NCI-H2196 treated with DMSO at 0.1 percent for 48 hours (cell line): ENCODE data around the gene GGA1.
"Not testable (repeated sequence)": the region's sequence is repeated elsewhere in the genome, so short reads cannot be mapped to it uniquely, and the experiment has no call there.

ENCODE experiments used
- DNase-seq: peaks from one replicate; lab custom pipeline; 2025; ENCODE audit not compliant: unreplicated experiment; lab: John Stamatoyannopoulos, UW

Gene GGA1

GRCh38 chr22:37609240-37610152 lies 862 bp downstream of the GGA1 start:
- DNase-seq: no peak

- DNase-seq: not testable (repeated sequence)
Observed at GRCh38 chr22:37610153-37610475, 1.5 kb downstream of the GGA1 start.

- no peak for DNase-seq
Observed at GRCh38 chr22:37610480-37611129, 2.0 kb downstream of the GGA1 start.

- DNase-seq: no peak
Observed at GRCh38 chr22:37611207-37611606, 2.6 kb downstream of the GGA1 start.

- DNase-seq: no peak
Observed at GRCh38 chr22:37616201-37617083, 7.8 kb downstream of the GGA1 start.

- DNase-seq: no peak
Observed at GRCh38 chr22:37617431-37617830, 8.8 kb downstream of the GGA1 start.

GRCh38 chr22:37618072-37618656 lies 9.5 kb downstream of the GGA1 start:
- DNase-seq: no peak

GRCh38 chr22:37618674-37619073 lies 10.0 kb downstream of the GGA1 start:
- no peak for DNase-seq

GRCh38 chr22:37619991-37620390 lies 11.4 kb downstream of the GGA1 start:
- no peak for DNase-seq

- DNase-seq: no peak
Observed at GRCh38 chr22:37621352-37621860, 12.8 kb downstream of the GGA1 start.

GRCh38 chr22:37623075-37624016 lies 14.7 kb downstream of the GGA1 start:
- no peak for DNase-seq

- no peak for DNase-seq
Observed at GRCh38 chr22:37624017-37624365, 15.4 kb downstream of the GGA1 start.

GRCh38 chr22:37624876-37625275 lies 16.2 kb downstream of the GGA1 start:
- DNase-seq: no peak

- DNase-seq: no peak
Observed at GRCh38 chr22:37625737-37626136, 17.1 kb downstream of the GGA1 start.

GRCh38 chr22:37626144-37626543 lies 17.5 kb downstream of the GGA1 start:
- DNase-seq: no peak

GRCh38 chr22:37626556-37627075 lies 18.0 kb downstream of the GGA1 start:
- no peak for DNase-seq

- DNase-seq: no peak
Observed at GRCh38 chr22:37627121-37627520, 18.5 kb downstream of the GGA1 start.

GRCh38 chr22:37627545-37627944 lies 18.9 kb downstream of the GGA1 start:
- no peak for DNase-seq

GRCh38 chr22:37628830-37629229 lies 20.2 kb downstream of the GGA1 start:
- no peak for DNase-seq

- no peak for DNase-seq
Observed at GRCh38 chr22:37629928-37630327, 21.3 kb downstream of the GGA1 start.
